GM19467 (cell line): ENCODE data around the gene TRIM71.
"Not testable (repeated sequence)": the region's sequence is repeated elsewhere in the genome, so short reads cannot be mapped to it uniquely, and the experiment has no call there.

Source experiments
- ATAC-seq: cut with Tn5 transposase; IDR thresholded peaks from one replicate; pipeline ENCODE4 v1.9.1; 2021; ENCODE audit warnings: mild to moderate bottlenecking, moderate library complexity; ENCODE audit not compliant: unreplicated experiment

Gene TRIM71

DNA sequence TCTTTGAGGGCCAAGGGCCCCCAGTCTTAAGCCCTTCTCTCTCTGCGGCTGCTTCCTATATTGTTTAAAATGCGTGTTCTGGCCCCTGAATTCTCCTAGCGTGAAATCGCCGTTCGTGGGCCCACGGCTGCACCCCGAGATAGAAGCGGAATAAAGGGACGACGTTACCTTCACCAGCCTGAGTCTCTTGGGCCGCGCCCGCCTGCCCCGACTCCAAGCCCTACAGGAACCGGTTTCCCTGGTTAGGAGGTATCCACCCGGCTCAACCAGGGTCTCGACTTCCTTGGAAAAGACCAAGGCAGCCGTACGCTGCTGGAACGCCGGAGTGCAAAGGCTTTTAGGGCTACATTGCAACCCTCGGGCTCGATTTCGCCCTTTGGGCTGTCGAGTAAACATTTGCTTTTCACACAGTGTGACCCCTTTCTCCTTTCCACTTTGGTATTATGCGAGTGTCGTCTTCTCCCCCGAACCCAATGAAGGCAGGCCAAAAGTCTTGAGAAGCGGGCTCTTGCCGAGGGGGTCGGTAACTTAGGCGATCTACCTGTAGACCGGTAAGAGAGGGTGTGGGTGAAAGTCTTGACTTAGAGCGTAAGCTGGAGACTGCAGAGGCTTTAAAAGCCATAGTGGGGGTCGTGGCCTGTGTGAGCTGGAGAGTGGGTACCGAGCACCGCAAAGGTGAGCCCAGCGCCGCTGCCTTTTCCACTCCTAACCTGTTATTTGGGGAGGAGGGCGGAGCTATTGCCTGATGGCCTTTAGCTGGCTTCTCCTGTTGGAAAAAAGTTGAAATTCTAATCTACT lies 2.0 kb downstream of the TRIM71 start:
- no peak for ATAC-seq

DNA sequence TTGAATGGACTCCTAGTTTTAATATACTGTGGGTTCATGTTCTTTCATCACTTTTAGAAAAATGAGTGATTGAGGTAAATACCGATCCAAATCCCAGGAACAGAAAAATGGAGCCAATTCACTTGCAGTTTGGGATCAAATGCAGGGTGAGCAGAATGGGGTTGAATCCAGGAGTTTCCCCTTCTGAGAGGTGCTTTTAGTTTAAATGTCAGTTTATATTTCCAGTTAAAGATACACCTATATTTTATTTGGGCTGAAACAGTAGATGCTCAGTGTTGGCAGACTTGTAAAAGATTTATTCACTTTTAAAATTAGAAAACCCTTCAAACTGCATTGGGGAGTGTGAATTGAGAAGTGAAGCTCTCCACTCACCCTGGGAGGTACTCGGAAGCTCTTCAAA lies 2.6 kb downstream of the TRIM71 start:
- no peak for ATAC-seq

DNA sequence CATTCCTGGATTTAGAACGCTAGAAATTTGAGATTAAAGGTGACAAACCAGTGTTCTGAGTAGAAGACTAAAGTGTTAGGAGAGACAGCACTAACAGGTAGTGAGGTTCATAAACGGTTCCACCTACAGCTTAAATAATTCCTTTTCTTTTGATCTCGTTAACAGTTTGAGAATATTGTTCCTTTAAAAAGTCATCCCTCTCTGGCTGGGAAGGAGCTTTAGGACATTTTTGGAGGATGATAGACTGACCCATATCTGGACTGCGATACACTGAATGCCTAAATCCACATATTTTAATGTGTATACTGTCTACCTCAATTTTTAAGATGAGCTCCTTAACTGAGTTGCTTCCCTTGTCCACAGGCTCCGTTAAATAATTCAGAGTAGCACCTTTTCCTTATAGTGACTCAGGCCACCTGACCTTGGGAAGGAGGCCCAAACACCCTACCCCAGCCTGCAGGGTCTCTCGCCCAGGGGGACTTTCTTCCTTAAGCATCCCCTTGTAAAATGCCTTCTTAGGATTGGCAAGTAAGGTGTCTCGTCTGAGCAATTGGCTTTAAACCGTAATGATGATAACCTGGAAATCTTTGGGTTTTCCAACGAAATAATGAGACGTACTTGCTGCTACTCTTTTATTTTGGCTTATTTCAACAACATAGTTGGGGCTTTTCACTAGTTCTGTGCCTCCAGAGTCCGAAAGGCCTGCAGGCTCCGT lies 3.3 kb downstream of the TRIM71 start:
- ATAC-seq, result no peak

DNA sequence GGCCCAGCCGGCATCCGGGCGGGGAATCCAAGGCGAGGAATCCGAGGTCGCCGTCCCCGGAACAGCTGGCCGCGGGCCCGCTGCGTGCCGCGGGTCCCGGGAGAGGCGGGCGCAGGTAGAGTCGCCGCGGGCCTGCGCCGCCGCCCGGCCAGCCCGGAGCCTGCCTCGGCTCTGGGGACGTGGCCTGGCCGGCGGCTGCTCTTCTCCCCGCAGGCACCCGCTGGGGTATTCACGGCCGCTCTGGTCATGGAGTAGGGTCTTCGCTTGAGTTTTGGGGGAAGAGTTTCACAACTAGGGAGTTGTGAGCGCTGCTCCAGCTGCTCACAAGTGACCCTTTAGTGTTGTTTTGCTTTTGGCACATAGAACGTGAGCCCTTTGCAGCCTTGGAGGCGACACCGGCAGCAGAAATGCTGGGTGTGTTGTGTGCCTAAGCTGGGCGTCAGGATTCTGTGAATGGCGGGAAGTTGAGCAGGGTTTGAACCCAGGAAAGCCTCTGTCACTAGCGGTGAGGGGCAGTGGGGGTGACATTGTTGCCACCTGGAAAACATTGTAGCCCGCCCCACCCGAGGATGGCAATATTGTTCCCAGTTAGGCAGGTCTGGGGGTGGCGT lies 4.0 kb downstream of the TRIM71 start:
- ATAC-seq, result no peak

DNA sequence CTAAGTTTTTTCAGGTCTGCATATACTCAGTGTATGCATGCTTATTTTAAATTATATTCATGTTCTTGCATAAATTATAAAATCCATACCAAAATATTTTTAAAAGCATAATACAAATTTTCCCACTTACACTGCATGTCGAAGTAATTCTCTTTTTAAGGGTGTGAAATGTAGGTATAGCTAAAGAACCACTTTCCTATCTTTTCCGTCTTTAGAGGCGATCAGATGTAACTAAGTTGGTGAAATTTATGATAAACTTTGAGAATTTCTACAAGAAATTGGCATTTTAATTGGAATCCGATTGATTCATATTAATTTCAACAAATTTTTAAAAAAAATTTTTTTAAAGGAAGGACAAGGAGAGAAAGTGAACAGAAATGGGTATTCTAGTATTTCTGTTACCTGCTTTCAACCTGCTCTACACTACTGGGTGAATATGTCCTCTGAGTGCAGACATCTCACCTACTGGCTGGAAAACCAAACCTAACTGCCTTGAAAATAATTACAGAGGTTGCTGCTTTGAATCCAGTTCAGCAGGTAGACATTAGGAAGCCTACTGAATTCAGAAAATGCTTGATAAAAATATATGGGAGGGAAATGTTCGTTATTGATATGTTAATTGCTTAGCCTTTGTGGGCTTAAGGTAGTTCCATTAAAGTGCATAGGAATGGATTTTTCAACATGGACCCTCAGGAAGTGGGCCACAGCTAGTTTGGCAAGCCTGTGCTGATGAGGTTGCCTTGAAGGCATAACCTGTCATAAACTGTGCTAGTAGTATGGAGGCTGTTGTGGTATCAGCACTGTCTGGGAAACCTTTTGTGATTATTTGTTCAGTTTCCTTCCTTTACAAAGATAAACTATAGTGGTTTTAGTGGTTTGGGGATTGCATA lies 5.1 kb downstream of the TRIM71 start:
- ATAC-seq, result no peak

DNA sequence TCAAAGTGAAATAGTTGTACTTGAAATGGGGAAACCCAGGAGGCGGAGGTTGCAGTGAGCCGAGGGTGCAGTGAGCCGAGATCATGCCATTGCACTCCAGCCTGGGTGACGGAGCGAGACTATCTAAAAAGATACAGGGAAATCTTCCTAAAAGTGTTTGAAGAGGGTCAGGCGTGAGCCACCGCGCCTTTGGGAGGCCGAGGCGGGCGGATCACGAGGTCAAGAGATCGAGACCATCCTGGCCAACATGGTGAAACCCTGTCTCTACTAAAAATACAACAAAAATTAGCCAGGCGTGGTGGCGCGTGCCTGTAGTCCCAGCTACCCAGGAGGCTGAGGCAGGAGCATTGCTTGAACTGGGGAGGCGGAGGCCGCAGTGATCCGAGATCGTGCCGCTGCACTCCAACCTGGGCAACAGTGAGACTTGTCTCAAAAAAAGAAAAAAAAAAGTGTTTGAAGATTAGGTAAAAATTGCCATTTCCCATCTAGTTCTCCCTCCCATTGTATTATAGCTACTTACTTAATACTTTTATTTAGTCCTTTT lies 5.9 kb downstream of the TRIM71 start:
- ATAC-seq, result not testable (repeated sequence)

DNA sequence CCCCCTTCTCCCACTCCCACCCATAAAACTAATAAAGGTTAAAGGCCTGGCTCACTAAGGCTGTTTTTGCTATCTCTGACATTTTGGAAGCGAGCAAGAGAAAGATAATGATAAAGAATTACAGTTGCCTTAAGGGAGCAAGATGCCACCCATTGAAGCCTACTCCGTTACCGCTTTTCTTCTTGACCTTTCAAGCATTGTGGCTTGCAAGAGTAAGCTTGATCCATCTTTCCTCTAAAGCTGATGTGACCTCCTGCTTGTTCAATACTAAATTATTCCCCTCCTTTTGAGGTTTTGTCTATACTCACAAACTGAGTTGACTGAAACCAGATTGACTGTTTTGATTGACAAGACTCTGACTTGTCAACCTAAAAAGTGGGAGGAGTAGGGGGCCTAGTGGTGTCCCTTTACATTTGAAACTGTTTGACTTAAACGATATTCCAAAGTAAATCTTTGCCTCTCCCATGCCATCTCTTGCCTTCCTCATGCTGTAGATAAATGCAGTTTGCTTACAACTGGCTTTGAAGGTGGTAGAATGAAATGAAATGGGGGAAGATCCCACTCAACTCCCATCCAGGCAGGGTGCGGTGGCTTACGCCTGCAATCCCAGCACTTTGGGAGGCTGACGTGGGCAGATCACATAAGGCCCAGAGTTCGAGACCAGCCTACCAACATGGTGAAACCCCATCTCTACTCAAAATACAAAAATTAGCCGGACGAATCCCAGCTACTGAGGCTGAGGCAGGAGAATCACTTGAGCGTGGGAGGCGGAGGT lies 8.0 kb downstream of the TRIM71 start:
- no peak for ATAC-seq

DNA sequence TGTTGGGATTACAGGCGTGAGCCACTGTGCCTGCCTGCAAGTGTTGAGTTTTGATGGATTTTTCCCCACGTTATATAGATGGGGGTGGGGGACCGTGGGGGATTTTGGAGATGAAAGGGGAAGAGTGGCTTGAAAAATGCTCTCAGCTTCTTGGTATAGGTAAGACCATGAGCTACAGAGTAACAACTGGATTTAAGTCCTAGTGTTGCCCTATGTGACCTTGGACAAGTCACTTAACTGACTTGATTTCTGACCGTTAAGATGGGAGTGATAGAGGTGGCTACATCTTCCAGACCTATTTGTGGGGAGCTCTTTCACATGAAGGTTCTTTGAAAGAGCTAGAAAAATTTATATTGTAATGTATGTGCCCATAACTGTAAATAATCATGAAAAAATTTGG lies 13.3 kb downstream of the TRIM71 start:
- ATAC-seq, result no peak

DNA sequence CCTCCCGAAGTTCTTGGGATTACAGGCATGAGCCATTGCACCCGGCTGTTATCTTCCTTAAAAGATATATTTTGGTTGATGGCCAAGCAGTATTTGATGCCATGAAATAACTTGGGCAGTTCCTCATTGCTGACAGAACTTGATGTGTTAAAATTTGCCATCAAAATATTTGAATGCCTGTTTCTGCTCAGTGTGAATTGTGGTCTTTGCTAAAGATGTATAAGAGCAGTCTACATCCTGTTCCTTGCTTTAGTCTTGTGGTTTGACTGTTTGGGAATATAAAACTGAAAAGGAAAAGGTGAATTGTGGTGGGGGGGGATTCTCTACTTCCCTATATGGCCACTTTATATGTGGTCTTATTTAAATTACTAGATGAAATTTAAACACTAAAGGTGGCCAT lies 14.0 kb downstream of the TRIM71 start:
- no peak for ATAC-seq

DNA sequence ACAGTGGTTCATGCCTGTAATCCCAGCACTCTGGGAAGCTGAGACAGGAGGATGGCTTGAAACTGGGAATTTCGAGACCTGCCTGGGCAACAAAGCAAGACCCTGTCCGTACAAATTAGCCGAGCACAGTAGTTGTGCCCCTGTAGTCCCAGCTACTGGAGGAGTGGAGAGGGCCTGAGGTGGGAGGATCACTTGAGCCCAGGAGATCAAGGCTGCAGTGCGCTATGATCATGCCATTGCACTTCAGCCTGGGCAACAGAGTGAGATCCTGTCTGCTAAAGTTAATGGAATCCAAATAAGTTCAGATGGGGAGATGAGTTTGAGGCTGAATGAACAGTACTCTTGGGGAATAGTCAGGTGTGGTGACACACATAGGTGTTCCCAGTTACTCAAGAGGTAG lies 14.4 kb downstream of the TRIM71 start:
- no peak for ATAC-seq

DNA sequence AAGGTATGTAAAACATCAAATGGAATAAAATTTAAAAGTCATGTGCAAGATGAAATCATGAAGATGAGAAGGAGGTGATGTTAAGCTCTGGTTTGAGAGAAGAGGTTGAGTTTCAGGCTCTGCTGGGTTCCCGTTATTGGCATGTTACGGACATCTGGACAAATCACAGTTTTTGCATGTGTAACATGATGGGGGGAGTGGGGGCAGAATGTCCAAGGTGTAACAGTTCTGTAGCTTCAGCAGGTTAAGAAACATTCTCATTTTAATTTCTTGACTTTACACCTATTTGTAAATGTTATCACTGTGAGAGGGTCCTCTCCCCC lies 17.2 kb downstream of the TRIM71 start:
- no peak for ATAC-seq

DNA sequence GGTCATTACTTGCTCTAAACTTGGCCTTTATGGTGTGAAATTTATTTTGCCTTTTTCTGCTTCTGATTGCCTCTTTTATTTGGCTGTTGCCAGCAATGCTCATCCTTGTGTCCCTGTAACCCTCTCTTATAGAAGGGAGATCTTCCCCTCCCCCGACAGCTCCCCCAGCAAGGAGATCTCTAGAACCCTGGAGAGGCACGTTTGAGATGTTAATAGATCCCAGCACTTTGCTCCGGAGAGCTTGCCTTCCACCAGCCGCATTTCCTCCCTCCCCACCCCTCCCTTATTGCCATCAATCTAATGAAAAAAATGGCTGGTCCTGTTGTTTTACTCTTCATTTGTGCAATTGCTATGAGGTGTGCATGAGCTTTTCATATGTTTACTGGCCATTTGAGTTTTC lies 18.2 kb downstream of the TRIM71 start:
- no peak for ATAC-seq

DNA sequence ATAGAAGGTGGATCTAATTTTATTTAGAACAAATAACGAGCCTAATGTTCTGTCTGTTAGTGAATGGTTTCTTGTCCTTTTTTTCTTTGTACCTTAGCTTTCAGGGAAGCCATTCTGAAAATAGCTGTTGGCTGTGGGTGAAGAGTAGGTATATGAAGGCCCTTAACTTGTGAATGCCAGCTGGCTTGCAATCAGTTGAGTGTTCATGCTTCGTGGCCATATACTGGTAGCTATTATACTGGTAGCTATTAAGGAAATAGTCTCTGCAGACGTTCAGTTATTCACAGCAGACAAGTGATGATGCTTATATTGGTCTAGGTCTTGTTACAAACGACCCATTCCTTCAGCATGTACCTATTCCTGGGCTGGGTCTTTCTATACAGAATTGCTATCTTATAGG lies 18.8 kb downstream of the TRIM71 start:
- no peak for ATAC-seq

DNA sequence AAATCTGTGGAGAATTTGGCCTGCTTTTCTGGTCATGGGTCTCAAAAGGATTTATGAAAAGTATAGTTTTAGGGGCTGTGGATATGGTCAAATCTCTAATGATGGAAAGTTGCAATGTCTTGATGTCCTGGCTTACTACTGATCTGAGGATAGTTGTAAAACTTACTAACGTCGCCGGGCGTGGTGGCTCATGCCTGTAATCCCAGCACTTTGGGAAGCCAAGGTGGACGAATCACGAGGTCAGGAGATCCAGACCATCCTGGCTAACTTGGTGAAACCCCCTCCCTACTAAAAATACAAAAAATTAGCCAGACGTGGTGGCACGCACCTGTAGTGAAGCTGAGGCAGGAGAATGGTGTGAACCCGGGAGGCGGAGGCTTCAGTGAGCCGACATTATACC lies 19.6 kb downstream of the TRIM71 start:
- ATAC-seq, result no peak

DNA sequence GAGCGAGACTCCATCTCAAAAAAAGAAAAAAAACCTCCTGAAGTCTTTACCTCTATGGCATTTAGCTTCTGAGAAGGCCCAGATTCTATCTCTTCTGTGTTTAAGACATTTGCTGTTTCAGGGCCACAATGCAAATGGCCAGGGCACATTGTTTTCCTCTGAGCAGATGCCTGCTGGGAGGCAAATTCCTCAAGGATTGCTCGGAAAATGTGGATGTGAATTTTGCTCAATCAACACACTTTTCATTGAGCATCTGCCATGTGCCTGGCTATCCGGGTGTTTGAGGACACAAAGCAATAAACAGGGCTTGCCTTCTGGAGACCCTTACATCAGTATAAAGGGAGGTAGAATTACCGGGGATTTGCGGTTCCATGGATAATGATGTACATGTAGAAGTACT lies 20.0 kb downstream of the TRIM71 start:
- no peak for ATAC-seq

DNA sequence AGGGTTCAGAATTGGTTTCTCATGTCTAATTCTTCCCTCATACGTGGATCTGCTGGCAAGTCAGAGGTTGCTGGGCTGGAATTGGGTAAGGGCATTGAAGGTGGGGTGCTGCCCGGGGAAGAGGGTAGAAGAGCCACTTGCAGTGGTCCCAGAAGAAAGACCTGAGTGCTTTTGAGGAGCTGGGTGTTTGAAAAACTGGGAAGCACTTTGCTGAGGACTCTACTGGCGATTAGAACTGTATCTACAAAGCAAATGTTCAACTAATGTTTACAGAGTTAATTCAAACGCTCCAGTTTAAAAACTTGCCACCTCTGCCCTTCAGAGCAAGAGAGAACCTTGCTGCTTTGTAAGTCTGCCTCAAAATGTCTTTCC lies 21.9 kb downstream of the TRIM71 start:
- ATAC-seq, result no peak

DNA sequence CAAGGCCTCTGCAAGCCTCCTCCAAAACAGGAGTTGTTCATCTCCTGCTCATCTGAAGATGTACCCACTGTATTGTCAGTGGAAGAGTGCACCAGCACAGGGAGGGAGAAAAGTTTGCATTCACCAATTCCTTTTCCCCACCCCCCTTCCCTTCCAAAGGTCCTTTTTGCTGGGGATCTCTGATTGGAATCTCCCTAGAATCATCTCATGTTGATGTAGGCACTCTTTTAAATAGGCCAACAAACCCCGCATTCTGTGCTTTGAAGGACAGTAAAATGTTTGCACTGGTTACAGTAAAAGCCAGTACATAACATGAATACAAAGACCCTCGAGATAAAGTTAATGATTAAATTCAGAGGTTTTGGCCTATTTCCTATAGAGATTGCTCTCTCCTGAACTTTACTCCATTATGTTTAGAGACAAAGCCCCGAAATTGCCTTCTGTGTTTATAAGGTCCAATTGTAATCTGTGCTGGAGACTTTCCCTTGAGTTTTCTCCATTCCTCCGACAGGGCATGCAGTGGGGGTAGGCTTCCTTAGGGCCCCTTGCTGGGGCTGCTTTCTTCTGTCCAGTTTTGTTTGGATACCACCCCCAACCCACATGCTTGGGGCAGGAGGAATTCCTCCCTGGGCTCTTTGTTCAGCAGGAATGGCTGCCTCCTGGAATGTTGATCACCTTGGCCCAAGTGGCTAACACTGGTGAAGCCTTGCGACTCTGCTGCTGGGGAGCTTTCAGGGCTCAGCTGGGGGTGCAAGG lies 22.5 kb downstream of the TRIM71 start:
- ATAC-seq, result no peak

DNA sequence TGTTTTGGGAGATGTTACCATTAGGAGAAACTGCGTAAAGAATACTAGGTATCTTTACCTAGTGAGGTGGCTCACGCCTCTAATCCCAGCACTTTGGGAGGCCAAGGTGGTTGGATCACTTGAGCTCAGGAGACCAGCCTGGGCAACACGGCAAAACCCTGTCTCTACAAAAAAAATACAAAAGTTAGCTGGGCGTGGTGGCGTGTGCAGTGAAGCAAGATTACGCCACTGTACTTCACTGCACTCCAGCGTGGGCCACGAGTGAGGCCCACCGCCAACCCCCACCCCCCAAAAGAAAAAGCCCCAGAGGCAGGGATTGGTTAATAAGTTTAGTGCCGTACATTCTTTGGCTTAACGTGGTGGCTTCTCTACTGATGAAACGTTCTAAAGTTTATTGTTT lies 23.5 kb downstream of the TRIM71 start:
- no peak for ATAC-seq

DNA sequence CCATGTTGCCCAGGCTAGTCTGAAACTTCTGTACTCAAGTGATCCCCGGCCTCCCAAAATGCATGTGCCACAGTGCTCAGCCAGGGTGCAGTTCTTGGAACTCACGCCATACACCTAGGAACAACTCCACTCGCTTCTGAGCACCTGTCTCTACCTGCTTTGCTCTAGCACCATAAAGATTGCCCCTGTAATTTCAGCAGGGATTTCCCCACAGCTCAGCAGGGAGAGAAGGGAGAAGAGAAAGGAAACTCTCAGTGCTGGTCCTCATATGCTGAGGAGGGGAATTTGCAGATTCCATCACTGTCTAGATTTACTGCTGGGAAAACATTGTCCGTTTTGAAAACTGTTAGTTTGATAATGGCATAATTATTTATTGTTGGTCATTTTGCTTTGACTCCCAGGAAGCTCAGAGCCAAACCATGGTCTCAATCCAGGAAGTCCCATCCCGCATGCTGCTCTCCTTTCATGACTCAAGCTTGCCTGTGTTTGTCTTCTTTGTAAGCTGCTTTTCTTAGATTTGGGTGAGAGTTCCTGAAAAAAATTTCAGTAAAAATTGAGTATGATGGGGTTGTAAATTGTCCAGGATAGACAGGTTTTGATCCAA lies 24.2 kb downstream of the TRIM71 start:
- no peak for ATAC-seq
